ENCODE measurements around the gene COQ8A. TPM values are rescaled to one million over a fixed set of nuclear protein-coding genes. Genes with fewer than 3 reads are reported as not detected.

Gene COQ8A
- total RNA-seq, 1 experiment from 2014 or later, result 35.3 TPM

DNA sequence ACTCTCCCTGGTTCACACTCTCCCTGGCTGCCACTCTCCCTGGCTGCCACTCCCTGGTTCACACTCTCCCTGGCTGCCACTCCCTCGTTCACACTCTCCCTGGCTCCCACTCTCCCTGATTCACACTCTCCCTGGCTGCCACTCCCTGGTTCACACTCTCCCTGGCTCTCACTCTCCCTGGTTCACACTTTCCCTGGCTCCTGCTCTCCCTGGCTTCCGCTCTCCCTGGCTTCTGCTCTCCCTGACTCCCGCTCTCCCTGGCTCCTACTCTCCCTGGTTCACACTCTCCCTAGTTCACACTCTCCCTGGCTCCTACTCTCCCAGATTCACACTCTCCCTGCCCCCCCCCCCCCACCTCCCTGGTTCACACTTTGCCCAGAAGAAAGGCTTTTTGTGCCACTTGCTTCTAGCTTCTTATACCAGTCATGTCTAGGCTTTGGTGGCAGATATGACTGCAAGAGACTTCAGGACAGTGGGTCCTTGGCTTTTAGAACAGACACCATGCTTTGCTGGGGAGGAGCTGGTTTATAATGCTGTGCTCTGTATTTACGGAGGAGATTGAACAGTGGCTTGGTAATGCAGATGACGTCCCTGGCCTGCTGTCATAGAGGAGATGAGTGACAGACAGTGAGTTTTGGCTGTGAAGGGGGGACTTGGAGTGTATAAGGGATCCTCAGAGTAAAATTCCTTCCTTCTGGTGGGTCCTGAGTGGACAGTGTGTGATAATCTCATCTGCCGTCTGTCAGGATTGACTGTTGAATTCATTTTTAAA, 17.0 kb downstream of the COQ8A start (continued):
- TF ChIP-seq SRF (IDR thresholded peaks at IDR 0.05; ENCODE audit: low read depth) (no peak), SP1 (IDR thresholded peaks at IDR 0.05; ENCODE audit: low read depth) (no peak), CBX3 (IDR thresholded peaks at IDR 0.05; ENCODE audit: low read depth) (no peak), EZH2 (IDR thresholded peaks at IDR 0.05) (no peak)
- TF ChIP-seq, protein P1, sequence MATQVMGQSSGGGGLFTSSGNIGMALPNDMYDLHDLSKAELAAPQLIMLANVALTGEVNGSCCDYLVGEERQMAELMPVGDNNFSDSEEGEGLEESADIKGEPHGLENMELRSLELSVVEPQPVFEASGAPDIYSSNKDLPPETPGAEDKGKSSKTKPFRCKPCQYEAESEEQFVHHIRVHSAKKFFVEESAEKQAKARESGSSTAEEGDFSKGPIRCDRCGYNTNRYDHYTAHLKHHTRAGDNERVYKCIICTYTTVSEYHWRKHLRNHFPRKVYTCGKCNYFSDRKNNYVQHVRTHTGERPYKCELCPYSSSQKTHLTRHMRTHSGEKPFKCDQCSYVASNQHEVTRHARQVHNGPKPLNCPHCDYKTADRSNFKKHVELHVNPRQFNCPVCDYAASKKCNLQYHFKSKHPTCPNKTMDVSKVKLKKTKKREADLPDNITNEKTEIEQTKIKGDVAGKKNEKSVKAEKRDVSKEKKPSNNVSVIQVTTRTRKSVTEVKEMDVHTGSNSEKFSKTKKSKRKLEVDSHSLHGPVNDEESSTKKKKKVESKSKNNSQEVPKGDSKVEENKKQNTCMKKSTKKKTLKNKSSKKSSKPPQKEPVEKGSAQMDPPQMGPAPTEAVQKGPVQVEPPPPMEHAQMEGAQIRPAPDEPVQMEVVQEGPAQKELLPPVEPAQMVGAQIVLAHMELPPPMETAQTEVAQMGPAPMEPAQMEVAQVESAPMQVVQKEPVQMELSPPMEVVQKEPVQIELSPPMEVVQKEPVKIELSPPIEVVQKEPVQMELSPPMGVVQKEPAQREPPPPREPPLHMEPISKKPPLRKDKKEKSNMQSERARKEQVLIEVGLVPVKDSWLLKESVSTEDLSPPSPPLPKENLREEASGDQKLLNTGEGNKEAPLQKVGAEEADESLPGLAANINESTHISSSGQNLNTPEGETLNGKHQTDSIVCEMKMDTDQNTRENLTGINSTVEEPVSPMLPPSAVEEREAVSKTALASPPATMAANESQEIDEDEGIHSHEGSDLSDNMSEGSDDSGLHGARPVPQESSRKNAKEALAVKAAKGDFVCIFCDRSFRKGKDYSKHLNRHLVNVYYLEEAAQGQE (IDR thresholded peaks at IDR 0.05; ENCODE audit: low read depth), result no peak

DNA sequence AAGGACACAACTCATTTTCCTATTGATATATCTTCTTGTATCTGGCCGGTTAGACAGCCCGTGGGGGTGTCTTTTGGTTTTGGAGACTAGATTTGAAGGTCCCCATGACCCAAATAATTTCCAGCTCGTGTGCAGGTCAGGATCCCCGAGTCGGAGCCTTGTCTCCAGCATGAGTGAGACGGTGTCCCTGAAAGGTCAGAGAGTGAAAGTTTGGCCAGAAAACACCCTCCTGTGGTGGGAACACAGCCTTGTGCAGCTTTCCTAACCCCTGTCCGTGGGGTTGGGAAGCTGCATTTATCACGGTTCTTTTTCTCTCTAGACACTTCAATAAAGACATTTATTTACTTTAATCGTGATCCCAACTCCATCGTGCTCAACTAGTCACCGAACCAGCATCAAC, 17.6 kb downstream of the COQ8A start:
- no peak for ATAC-seq
- TF ChIP-seq SIN3A (IDR thresholded peaks at IDR 0.05; ENCODE audit: low read depth), result no peak
- no peak for TF ChIP-seq EZH2phosphoT487 (IDR thresholded peaks at IDR 0.05; ENCODE audit: borderline replicate concordance)
- no peak for TF ChIP-seq CBX3 (IDR thresholded peaks at IDR 0.05; ENCODE audit: low read depth)
- TF ChIP-seq, protein P2, sequence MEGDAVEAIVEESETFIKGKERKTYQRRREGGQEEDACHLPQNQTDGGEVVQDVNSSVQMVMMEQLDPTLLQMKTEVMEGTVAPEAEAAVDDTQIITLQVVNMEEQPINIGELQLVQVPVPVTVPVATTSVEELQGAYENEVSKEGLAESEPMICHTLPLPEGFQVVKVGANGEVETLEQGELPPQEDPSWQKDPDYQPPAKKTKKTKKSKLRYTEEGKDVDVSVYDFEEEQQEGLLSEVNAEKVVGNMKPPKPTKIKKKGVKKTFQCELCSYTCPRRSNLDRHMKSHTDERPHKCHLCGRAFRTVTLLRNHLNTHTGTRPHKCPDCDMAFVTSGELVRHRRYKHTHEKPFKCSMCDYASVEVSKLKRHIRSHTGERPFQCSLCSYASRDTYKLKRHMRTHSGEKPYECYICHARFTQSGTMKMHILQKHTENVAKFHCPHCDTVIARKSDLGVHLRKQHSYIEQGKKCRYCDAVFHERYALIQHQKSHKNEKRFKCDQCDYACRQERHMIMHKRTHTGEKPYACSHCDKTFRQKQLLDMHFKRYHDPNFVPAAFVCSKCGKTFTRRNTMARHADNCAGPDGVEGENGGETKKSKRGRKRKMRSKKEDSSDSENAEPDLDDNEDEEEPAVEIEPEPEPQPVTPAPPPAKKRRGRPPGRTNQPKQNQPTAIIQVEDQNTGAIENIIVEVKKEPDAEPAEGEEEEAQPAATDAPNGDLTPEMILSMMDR (IDR thresholded peaks at IDR 0.05 in 2 of 3, conservative IDR thresholded peaks at IDR 0.05 in 1 of 3; ENCODE audit: borderline replicate concordance in 1 of 3, insufficient read depth in 1 of 3, low read depth in 2 of 3, low read length in 2 of 3), result no peak
- TF ChIP-seq, protein P1 (IDR thresholded peaks at IDR 0.05; ENCODE audit: low read depth), result no peak
- no peak for TF ChIP-seq TCF7L2 (IDR thresholded peaks at IDR 0.05; ENCODE audit: borderline replicate concordance, extremely low read depth, insufficient read depth, insufficient read length)
- TF ChIP-seq ZFX (IDR thresholded peaks at IDR 0.05), result no peak
- TF ChIP-seq YY1 (IDR thresholded peaks at IDR 0.05; ENCODE audit: extremely low read depth, insufficient replicate concordance, low read depth, low read length), result no peak
- TF ChIP-seq POLR2AphosphoS5 (IDR thresholded peaks at IDR 0.05; ENCODE audit: low read depth, low read length), result no peak
- TF ChIP-seq SRF (IDR thresholded peaks at IDR 0.05; ENCODE audit: low read depth), result no peak
- TF ChIP-seq POLR2A (IDR thresholded peaks at IDR 0.05; ENCODE audit: borderline replicate concordance, extremely low read depth, insufficient read depth, insufficient read length), result no peak
- TF ChIP-seq EZH2 (IDR thresholded peaks at IDR 0.05), result no peak
- Histone ChIP-seq H3K4me3 (replicated peaks in 1 of 2; ENCODE audit: low read depth in 1 of 2, low read length in 2 of 2) (no peak overlapping the region), H3K9me3 (ENCODE audit: control insufficient read depth in 1 of 2, insufficient read depth in 1 of 2, low read depth in 1 of 2, low read length in 2 of 2) (peaks cover 0 to 5% of the 10 kb centered on the region in 2 experiments; a peak in 1 of 4 replicates), H3K27ac (ENCODE audit: low read depth, low read length) (no peak overlapping the region), H3K9me2 (ENCODE audit: insufficient read depth) (no peaks in the 10 kb centered on the region), H3K4me1 (ENCODE audit: control insufficient read depth in 1 of 2, insufficient read depth in 2 of 2, low read length in 2 of 2) (no peaks in the 10 kb centered on the region), H4K20me1 (ENCODE audit: insufficient read depth) (no peaks in the 10 kb centered on the region), H3K79me2 (ENCODE audit: insufficient read depth, low read length) (peaks cover 3% of the 10 kb centered on the region; the same call in 1 of the 2 replicates), H3K27me3 (ENCODE audit: insufficient read depth, low read length) (no peaks in the 10 kb centered on the region), H3K9ac (ENCODE audit: low read length) (no peak overlapping the region), H3K4me2 (ENCODE audit: low read length) (no peak overlapping the region), H3K36me3 (ENCODE audit: control insufficient read depth in 1 of 2, insufficient read depth in 2 of 2, low read length in 2 of 2) (no peaks in the 10 kb centered on the region), H2AFZ (ENCODE audit: low read depth, low read length, poor library complexity, severe bottlenecking) (no peak overlapping the region)
- intact Hi-C loops (cut with micrococcal nuclease), result no loop called here
- CTCF ChIA-PET, result no interaction called here
- BruUV-seq (replicated peaks), result no TSS peak
- DNase-seq (ENCODE audit: low read depth, low spot score), result no peak
- POLR2A ChIA-PET, result no interaction called here
- RAD21 ChIA-PET (ENCODE audit: low non-redundant PET in 1 of 2, low total read pairs in 2 of 2, uncharacterized antibody in 2 of 2, unreplicated experiment in 2 of 2), result no interaction called here
